Adrenal gland (tissue), 5 donors: Measurements from ENCODE around the gene RNF212.

Source experiments
- POLR2A ChIP-seq, 2 donors: fragments of 450-650 bp; IDR thresholded peaks; one replicate each; pipeline ENCODE4 v1.6.1; 2017; ENCODE audit warnings: antibody characterized with exemption in 2 of 2, mild to moderate bottlenecking in 2 of 2, moderate library complexity in 1 of 2
- TF ChIP-seq, protein P1 (sequence below), 6 experiments: fragments of 450-650 bp in 4 of 6; fragments of 200-600 bp in 2 of 6; sonication (generic) in 1 of 6; IDR thresholded peaks; 1 replicate in 5 of 6; 2 replicates in 1 of 6; pipeline versions ENCODE4 v1.5.1 to v1.8.0; 2016 to 2021; ENCODE audit warnings: antibody characterized with exemption in 6 of 6, mild to moderate bottlenecking in 2 of 6, moderate library complexity in 1 of 6
- donor health status: DM: no; HTN: no; CAD: no.

DNA sequence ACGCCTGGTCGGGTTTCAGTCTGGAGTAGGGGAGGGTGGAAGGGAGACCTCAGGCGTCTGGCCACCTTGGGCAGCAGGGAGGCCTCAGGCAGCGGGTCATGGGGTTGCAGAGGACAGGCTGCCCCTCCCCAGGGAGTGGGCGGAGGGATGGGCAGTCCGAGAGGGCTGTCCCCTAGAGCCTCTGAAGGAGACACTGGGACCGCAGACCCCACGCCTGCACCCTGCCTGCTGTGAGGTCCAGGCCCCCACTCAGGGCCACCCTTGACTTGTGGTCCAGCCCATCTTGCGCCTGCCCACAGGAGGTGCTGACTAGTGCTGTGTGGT, 85.5 kb downstream of the RNF212 start:
- TF ChIP-seq, protein P1, sequence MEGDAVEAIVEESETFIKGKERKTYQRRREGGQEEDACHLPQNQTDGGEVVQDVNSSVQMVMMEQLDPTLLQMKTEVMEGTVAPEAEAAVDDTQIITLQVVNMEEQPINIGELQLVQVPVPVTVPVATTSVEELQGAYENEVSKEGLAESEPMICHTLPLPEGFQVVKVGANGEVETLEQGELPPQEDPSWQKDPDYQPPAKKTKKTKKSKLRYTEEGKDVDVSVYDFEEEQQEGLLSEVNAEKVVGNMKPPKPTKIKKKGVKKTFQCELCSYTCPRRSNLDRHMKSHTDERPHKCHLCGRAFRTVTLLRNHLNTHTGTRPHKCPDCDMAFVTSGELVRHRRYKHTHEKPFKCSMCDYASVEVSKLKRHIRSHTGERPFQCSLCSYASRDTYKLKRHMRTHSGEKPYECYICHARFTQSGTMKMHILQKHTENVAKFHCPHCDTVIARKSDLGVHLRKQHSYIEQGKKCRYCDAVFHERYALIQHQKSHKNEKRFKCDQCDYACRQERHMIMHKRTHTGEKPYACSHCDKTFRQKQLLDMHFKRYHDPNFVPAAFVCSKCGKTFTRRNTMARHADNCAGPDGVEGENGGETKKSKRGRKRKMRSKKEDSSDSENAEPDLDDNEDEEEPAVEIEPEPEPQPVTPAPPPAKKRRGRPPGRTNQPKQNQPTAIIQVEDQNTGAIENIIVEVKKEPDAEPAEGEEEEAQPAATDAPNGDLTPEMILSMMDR (IDR thresholded peaks at IDR 0.05), result no peak
- no peak for TF ChIP-seq POLR2A (IDR thresholded peaks at IDR 0.05)
